ENCODE data around the gene FAM3D. TPM values are rescaled to one million over a fixed set of nuclear protein-coding genes. Genes with fewer than 3 reads are reported as not detected.

FAM3D gene
- total RNA-seq, 4 donors from 2014 or later, result 243 to 431 (median 364) TPM

DNA sequence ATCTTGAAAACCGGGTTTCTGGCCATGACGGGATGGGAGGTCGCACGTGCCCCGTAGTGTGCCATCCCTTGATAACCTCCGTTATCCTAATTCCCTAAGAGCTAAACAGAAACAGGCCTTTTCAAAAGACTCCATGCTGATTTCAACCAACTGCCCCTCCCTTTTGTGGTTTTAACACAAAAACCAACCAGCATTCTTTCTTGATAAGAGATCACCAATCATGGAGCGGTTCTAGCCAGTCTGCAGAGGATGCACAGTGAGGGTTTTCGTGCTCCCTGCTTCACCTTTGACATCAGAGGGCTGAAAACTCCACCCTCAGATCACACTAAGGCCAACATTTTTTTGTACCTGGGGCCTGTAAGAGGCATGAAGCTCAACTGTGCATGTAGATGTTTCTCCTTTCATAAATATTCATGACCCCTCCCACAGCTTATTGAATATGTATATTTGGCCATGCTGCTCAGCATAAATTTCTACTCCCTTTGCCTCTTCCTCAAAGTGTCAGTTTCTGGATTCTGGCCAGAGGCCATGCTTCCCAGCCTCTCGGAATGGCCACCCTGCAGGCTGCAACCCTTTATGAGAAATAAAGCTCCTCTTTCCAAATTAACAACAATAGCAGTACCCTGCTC is 41.3 kb downstream of the FAM3D start:
- Histone ChIP-seq H3K36me3 (no peaks in the 10 kb centered on the region), H3K9me3 (no peaks in the 10 kb centered on the region), H3K4me3 (no peak overlapping the region), H3K4me1 (peaks cover 15 to 34% (median 27%) of the 10 kb centered on the region in 4 donors), H3K27me3 (no peaks in the 10 kb centered on the region), H3K27ac (no peak overlapping the region)
- no peak for DNase-seq
- WGBS, 2 donors (ENCODE audit: low coverage in 1 of 2), result 85 to 89% methylated on average over 8 to 9 of the region's 9 CpGs
- in situ Hi-C loops (cut with MboI; ENCODE audit: low pct_ligation_motif_present in 1 of 4, low pct_unique_long_range_greater_than_20kb in 1 of 4, low sequenced_read_pairs in 3 of 4), result loop anchor here in 2 of 4 donors (5.0 to 25.0 kb wide), 3 partner anchors 51 to 437 kb away; partner anchors contain the start of genes CFAP20DC (in 1 of the 2) and FAM107A (in 1 of the 2)
- TF ChIP-seq, protein P1, sequence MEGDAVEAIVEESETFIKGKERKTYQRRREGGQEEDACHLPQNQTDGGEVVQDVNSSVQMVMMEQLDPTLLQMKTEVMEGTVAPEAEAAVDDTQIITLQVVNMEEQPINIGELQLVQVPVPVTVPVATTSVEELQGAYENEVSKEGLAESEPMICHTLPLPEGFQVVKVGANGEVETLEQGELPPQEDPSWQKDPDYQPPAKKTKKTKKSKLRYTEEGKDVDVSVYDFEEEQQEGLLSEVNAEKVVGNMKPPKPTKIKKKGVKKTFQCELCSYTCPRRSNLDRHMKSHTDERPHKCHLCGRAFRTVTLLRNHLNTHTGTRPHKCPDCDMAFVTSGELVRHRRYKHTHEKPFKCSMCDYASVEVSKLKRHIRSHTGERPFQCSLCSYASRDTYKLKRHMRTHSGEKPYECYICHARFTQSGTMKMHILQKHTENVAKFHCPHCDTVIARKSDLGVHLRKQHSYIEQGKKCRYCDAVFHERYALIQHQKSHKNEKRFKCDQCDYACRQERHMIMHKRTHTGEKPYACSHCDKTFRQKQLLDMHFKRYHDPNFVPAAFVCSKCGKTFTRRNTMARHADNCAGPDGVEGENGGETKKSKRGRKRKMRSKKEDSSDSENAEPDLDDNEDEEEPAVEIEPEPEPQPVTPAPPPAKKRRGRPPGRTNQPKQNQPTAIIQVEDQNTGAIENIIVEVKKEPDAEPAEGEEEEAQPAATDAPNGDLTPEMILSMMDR (IDR thresholded peaks at IDR 0.05), result no peak
- TF ChIP-seq POLR2A (IDR thresholded peaks at IDR 0.05), result no peak
- no peak for TF ChIP-seq POLR2AphosphoS5 (IDR thresholded peaks at IDR 0.05)
- TF ChIP-seq EP300 (IDR thresholded peaks at IDR 0.05; ENCODE audit: low read depth), result no peak
- intact Hi-C loops (cut with DNase I; ENCODE audit: low total_unique reads), result no loop called here

DNA sequence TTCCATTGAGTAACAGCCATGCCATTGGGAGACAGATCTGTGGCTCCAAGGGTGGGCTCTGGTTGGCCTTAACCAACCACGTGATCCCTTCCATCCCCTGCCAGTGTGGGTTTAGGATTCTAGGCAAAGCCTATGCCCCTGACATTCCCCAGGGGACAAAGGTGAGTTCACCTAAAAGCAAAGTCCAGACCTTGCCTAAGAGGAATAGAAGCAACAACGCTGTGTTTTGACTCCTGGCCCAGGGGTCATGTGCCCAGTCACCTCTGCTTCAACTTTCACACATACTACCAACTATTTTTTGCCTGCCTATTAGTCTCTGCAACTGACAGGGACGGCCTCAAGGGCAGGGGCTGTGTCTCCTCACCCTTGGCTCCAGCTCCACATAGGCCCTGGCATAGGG is 42.0 kb downstream of the FAM3D start:
- no peaks in the 10 kb centered on the region for H3K36me3 ChIP-seq
- no peaks in the 10 kb centered on the region for H3K27me3 ChIP-seq
- WGBS, 2 donors (ENCODE audit: low coverage in 1 of 2), result 64 to 100% methylated on average over 1 to 3 of the region's 3 CpGs
- in situ Hi-C loops (cut with MboI; ENCODE audit: low pct_ligation_motif_present in 1 of 4, low pct_unique_long_range_greater_than_20kb in 1 of 4, low sequenced_read_pairs in 3 of 4) (loop anchor here in 1 of 4 donors (10.0 kb wide), 1 partner anchor 50 kb away; the partner anchor contains the start of gene FAM107A), intact Hi-C loops (cut with DNase I; ENCODE audit: low total_unique reads) (no loop called here)
- H3K27ac ChIP-seq, result no peak overlapping the region
- TF ChIP-seq EP300 (IDR thresholded peaks at IDR 0.05; ENCODE audit: low read depth), result no peak
- TF ChIP-seq, protein P1 (IDR thresholded peaks at IDR 0.05), result no peak
- no peak for TF ChIP-seq POLR2AphosphoS5 (IDR thresholded peaks at IDR 0.05)
- TF ChIP-seq POLR2A (IDR thresholded peaks at IDR 0.05), result no peak
- H3K9me3 ChIP-seq, result no peaks in the 10 kb centered on the region
- no peak for DNase-seq
- H3K4me3 ChIP-seq, result no peak overlapping the region
- peaks cover 13 to 28% (median 22%) of the 10 kb centered on the region in 4 donors for H3K4me1 ChIP-seq

DNA sequence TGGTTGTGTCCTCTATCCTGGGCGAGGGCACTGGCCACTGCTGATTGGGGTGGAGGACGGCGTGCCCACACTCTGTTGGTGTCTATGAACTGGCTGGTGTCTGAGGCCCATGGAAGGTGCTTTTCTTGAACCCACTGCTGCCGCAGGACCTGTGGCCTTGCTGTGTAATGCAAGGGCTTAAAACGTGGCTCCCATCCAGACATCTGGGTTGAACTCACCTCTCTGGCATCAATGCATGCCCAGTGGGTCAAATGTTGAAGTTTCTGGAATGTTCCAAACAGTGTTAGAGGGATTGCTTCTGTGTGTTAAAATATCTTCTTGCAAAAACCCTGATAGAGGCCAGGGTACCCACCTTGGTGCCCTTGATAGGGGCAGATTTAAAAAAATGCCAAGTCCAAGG is 42.6 kb downstream of the FAM3D start:
- intact Hi-C loops (cut with DNase I; ENCODE audit: low total_unique reads), result no loop called here
- TF ChIP-seq, protein P1 (IDR thresholded peaks at IDR 0.05), result no peak
- TF ChIP-seq POLR2AphosphoS5 (IDR thresholded peaks at IDR 0.05), result no peak
- TF ChIP-seq EP300 (IDR thresholded peaks at IDR 0.05; ENCODE audit: low read depth), result no peak
- TF ChIP-seq POLR2A (IDR thresholded peaks at IDR 0.05), result no peak

DNA sequence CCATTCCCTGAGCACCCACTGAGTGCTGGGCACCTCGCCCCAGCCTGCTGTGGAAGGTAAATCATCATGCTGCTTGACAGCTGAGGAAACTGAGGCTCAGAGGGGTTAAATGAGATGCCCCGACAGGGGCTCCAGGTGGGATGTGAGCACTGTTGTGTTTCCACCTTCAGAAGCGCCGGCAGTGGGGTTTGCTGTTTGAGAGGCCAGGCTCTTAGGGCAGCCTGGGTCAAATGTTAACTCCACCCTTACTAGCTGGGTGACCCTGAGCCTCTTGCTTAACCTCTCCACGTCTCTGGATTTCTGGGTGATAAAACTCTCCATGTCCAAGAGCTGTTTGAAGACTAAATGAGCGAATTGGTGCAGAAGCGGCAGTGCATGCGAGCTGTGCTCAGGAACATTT is 43.1 kb downstream of the FAM3D start:
- no peaks in the 10 kb centered on the region for H3K27me3 ChIP-seq
- DNase-seq, result no peak
- H3K4me1 ChIP-seq, result peaks cover 8 to 18% (median 16%) of the 10 kb centered on the region in 4 donors
- intact Hi-C loops (cut with DNase I; ENCODE audit: low total_unique reads), result no loop called here
- in situ Hi-C loops (cut with MboI; ENCODE audit: low pct_ligation_motif_present in 1 of 4, low pct_unique_long_range_greater_than_20kb in 1 of 4, low sequenced_read_pairs in 3 of 4), result loop anchor here in 1 of 4 donors (10.0 kb wide), 1 partner anchor 49 kb away; the partner anchor contains the start of gene FAM107A
- no peak overlapping the region for H3K4me3 ChIP-seq
- H3K27ac ChIP-seq, result no peak overlapping the region
- 84% methylated on average over 8 of the region's 8 CpGs; no CpG with 5 or more reads in 1 of the 2 donors for WGBS, 2 donors (ENCODE audit: low coverage in 1 of 2)
- H3K9me3 ChIP-seq, result no peaks in the 10 kb centered on the region
- TF ChIP-seq EP300 (IDR thresholded peaks at IDR 0.05; ENCODE audit: low read depth), result no peak
- TF ChIP-seq, protein P1 (IDR thresholded peaks at IDR 0.05), result no peak
- TF ChIP-seq POLR2AphosphoS5 (IDR thresholded peaks at IDR 0.05), result no peak
- TF ChIP-seq POLR2A (IDR thresholded peaks at IDR 0.05), result no peak
- H3K36me3 ChIP-seq, result no peaks in the 10 kb centered on the region

More for the DNA sequence above, 42.6 kb downstream of the FAM3D start:
- in situ Hi-C loops (cut with MboI; ENCODE audit: low pct_ligation_motif_present in 1 of 4, low pct_unique_long_range_greater_than_20kb in 1 of 4, low sequenced_read_pairs in 3 of 4), result loop anchor here in 1 of 4 donors (10.0 kb wide), 1 partner anchor 49 kb away; the partner anchor contains the start of gene FAM107A
- no peak overlapping the region for H3K27ac ChIP-seq
- H3K4me1 ChIP-seq, result peaks cover 8 to 22% (median 20%) of the 10 kb centered on the region in 4 donors
- H3K27me3 ChIP-seq, result no peaks in the 10 kb centered on the region
- 60 to 83% methylated on average over 1 to 5 of the region's 5 CpGs for WGBS, 2 donors (ENCODE audit: low coverage in 1 of 2)
- H3K36me3 ChIP-seq, result no peaks in the 10 kb centered on the region
- no peak for DNase-seq
- no peak overlapping the region for H3K4me3 ChIP-seq
- no peaks in the 10 kb centered on the region for H3K9me3 ChIP-seq
